Islet precursor cell (in vitro differentiated cells): ENCODE measurements around the gene PCDHB1.
"Not testable (repeated sequence)": the region's sequence is repeated elsewhere in the genome, so short reads cannot be mapped to it uniquely, and the experiment has no call there.

Experiments
- DNase-seq: peaks from one replicate; pipeline ENCODE4 v3.0.0-alpha.2; 2018

Gene PCDHB1

GRCh38 chr5:141082228-141082627, 31.1 kb downstream of the PCDHB1 start:
- no peak for DNase-seq

- DNase-seq: peak; percentile 82
These were observed 33.4 kb downstream of the PCDHB1 start for GRCh38 chr5:141084487-141084989.

- DNase-seq: peak; percentile 92
These were observed 43.5 kb downstream of the PCDHB1 start, which contains the start of gene PCDHB2 for GRCh38 chr5:141094481-141095262. Gene PCDHB2 (plus strand): TSS chr5:141094615. CDS start chr5:141094791, 176 bp downstream.

GRCh38 chr5:141095263-141095641, 44.1 kb downstream of the PCDHB1 start:
- no peak for DNase-seq

GRCh38 chr5:141096181-141096580, 45.0 kb downstream of the PCDHB1 start:
- not testable (repeated sequence) for DNase-seq

- DNase-seq: not testable (repeated sequence)
These were observed 45.4 kb downstream of the PCDHB1 start for GRCh38 chr5:141096586-141096985.

GRCh38 chr5:141100243-141100805, 49.1 kb downstream of the PCDHB1 start, which contains the start of gene PCDHB3:
Gene PCDHB3 (plus strand): TSS chr5:141100473. CDS start chr5:141100650, 177 bp downstream.
- no peak for DNase-seq

GRCh38 chr5:141101059-141101458, 49.9 kb downstream of the PCDHB1 start:
- no peak for DNase-seq

GRCh38 chr5:141102070-141102469, 50.9 kb downstream of the PCDHB1 start:
- not testable (repeated sequence) for DNase-seq

- not testable (repeated sequence) for DNase-seq
These were observed 51.3 kb downstream of the PCDHB1 start for GRCh38 chr5:141102471-141102870.

GRCh38 chr5:141105350-141105749, 54.2 kb downstream of the PCDHB1 start:
- no peak for DNase-seq
